ENCODE data around the gene SCUBE2. TPM values are rescaled to one million over a fixed set of nuclear protein-coding genes. Genes with fewer than 3 reads are reported as not detected.

SCUBE2 gene
- total RNA-seq, 4 donors from 2014 or later, result 3.1 to 10.6 (median 5.0) TPM

GRCh38 chr11:9090488-9091043 is 833 bp downstream of the SCUBE2 start:
- Histone ChIP-seq H3K4me1 (peaks cover 0 to 18% (median 7%) of the 10 kb centered on the region in 4 donors), H3K9me3 (no peaks in the 10 kb centered on the region), H3K27ac (peak overlapping the region in 1 of 4 donors; percentile 17), H3K36me3 (no peaks in the 10 kb centered on the region), H3K4me3 (peak overlapping the region; percentile 34 to 65 (median 48)), H3K27me3 (no peaks in the 10 kb centered on the region)
- no peak for DNase-seq
- TF ChIP-seq POLR2A (IDR thresholded peaks at IDR 0.05) (no peak), CTCF (IDR thresholded peaks at IDR 0.05) (no peak)

GRCh38 chr11:9089636-9090035 is 1.8 kb downstream of the SCUBE2 start:
- H3K36me3 ChIP-seq, result no peaks in the 10 kb centered on the region
- no peaks in the 10 kb centered on the region for H3K27me3 ChIP-seq
- no peak for DNase-seq
- H3K9me3 ChIP-seq, result no peaks in the 10 kb centered on the region
- TF ChIP-seq CTCF (IDR thresholded peaks at IDR 0.05) (no peak), POLR2A (IDR thresholded peaks at IDR 0.05) (no peak)
- no peak overlapping the region for H3K4me3 ChIP-seq
- peak overlapping the region in 1 of 4 donors; percentile 43 for H3K27ac ChIP-seq
- H3K4me1 ChIP-seq, result peaks cover 0 to 18% (median 7%) of the 10 kb centered on the region in 4 donors

GRCh38 chr11:9089061-9089460 is 2.3 kb downstream of the SCUBE2 start:
- no peaks in the 10 kb centered on the region for H3K36me3 ChIP-seq
- peak overlapping the region in 1 of 4 donors; percentile 43 for H3K27ac ChIP-seq
- H3K4me3 ChIP-seq, result no peak overlapping the region
- no peaks in the 10 kb centered on the region for H3K9me3 ChIP-seq
- no peaks in the 10 kb centered on the region for H3K27me3 ChIP-seq
- TF ChIP-seq POLR2A (IDR thresholded peaks at IDR 0.05) (no peak), CTCF (IDR thresholded peaks at IDR 0.05) (no peak)
- H3K4me1 ChIP-seq, result peaks cover 0 to 18% (median 7%) of the 10 kb centered on the region in 4 donors
- DNase-seq, result peak in 2 of 3 donors; percentile 63 to 67

- H3K36me3 ChIP-seq, result no peaks in the 10 kb centered on the region
- H3K4me1 ChIP-seq, result no peaks in the 10 kb centered on the region
- no peaks in the 10 kb centered on the region for H3K9me3 ChIP-seq
- no peak overlapping the region for H3K4me3 ChIP-seq
- H3K27me3 ChIP-seq, result no peaks in the 10 kb centered on the region
- no peak for DNase-seq
- no peak overlapping the region for H3K27ac ChIP-seq
- no peak for TF ChIP-seq CTCF (IDR thresholded peaks at IDR 0.05)
- no peak for TF ChIP-seq POLR2A (IDR thresholded peaks at IDR 0.05)
Observed at GRCh38 chr11:9082575-9082974, 8.8 kb downstream of the SCUBE2 start.

- Histone ChIP-seq H3K9me3 (no peaks in the 10 kb centered on the region), H3K36me3 (no peaks in the 10 kb centered on the region), H3K4me1 (no peaks in the 10 kb centered on the region), H3K27ac (no peak overlapping the region), H3K4me3 (no peak overlapping the region), H3K27me3 (no peaks in the 10 kb centered on the region)
- TF ChIP-seq POLR2A (IDR thresholded peaks at IDR 0.05), result no peak
- TF ChIP-seq CTCF (IDR thresholded peaks at IDR 0.05), result no peak
- DNase-seq, result no peak
Observed at GRCh38 chr11:9081153-9081552, 10.2 kb downstream of the SCUBE2 start.

All from Peyer's patch (tissue), 4 donors.